GM12801 (cell line): ENCODE results near the gene ANKRD12.

Experiments used
- CTCF ChIP-seq: IDR thresholded peaks from one replicate; pipeline ENCODE4 v1.5.1; 2011; ENCODE audit warnings: control low read depth; ENCODE audit not compliant: insufficient read length; ENCODE audit errors: extremely low read depth

The ANKRD12 gene

GRCh38 chr18:9095297-9096006 is 41.1 kb upstream of the ANKRD12 start:
- TF ChIP-seq CTCF, result no peak

- no peak for TF ChIP-seq CTCF
Observed at GRCh38 chr18:9096007-9096371, 40.6 kb upstream of the ANKRD12 start.

GRCh38 chr18:9096685-9097084 is 39.9 kb upstream of the ANKRD12 start:
- no peak for TF ChIP-seq CTCF

GRCh38 chr18:9097349-9097748 is 39.2 kb upstream of the ANKRD12 start:
- TF ChIP-seq CTCF, result no peak

GRCh38 chr18:9100796-9101195 is 35.8 kb upstream of the ANKRD12 start:
- TF ChIP-seq CTCF, result no peak

GRCh38 chr18:9101730-9102507 is 34.7 kb upstream of the ANKRD12 start:
- TF ChIP-seq CTCF, result no peak

- no peak for TF ChIP-seq CTCF
Observed at GRCh38 chr18:9102508-9103375, 33.8 kb upstream of the ANKRD12 start, which contains the start of gene NDUFV2. TSS of gene NDUFV2 (plus strand) at chr18:9102699. CDS start at chr18:9102744, 45 bp downstream.
